ENCODE results near the gene CEP170.

GRCh38 chr1:243270097-243270864, 15.2 kb upstream of the CEP170 start:
- TF ChIP-seq FOXP4 (CRISPR knock-in tag; IDR thresholded peaks at IDR 0.05) = no peak
- TF ChIP-seq CTCF (IDR thresholded peaks at IDR 0.05) = no peak
- TF ChIP-seq ZNF232 (CRISPR knock-in tag; IDR thresholded peaks at IDR 0.05) = no peak
- TF ChIP-seq ZNF138 (CRISPR knock-in tag; conservative IDR thresholded peaks at IDR 0.05) = no peak
- TF ChIP-seq ATF1 (CRISPR knock-in tag; IDR thresholded peaks at IDR 0.05) = no peak
- TF ChIP-seq USF1 (CRISPR knock-in tag; IDR thresholded peaks at IDR 0.05) = no peak
- no peak for TF ChIP-seq JUN (CRISPR knock-in tag; IDR thresholded peaks at IDR 0.05)

Measured in WTC11 (cell line).